Transverse colon (tissue), 4 donors: Measurements from ENCODE around the gene FUT7. TPM values are rescaled to one million over a fixed set of nuclear protein-coding genes. Genes with fewer than 3 reads are reported as not detected.

Experiments
- DNase-seq: peaks from one replicate; pipeline ENCODE4 v3.0.0-alpha.2; 2019
- H3K27ac ChIP-seq, 4 donors: fragments of 200-600 bp; sonication (generic); 2 replicates each; pipeline ENCODE4 v1.5.1; 2016 to 2018; ENCODE audit warnings: inconsistent platforms in 4 of 4
- H3K27me3 ChIP-seq: fragments of 200-600 bp; sonication (generic); 2 replicates; pipeline ENCODE4 v1.5.1; 2017; ENCODE audit warnings: inconsistent platforms
- H3K36me3 ChIP-seq, 4 donors: fragments of 200-600 bp; sonication (generic); 2 replicates each; pipeline ENCODE4 v1.5.1; 2017 to 2019; ENCODE audit warnings: inconsistent platforms in 4 of 4
- H3K4me1 ChIP-seq, 4 donors: fragments of 200-600 bp; sonication (generic); 2 replicates each; pipeline ENCODE4 v1.5.1; 2017 to 2020; ENCODE audit warnings: inconsistent platforms in 4 of 4
- H3K4me3 ChIP-seq, 4 donors: fragments of 200-600 bp; sonication (generic); 1 replicate in 1 of 4; 2 replicates in 3 of 4; pipeline versions ENCODE4 v1.5.1 to v1.6.1; 2017 to 2019; ENCODE audit warnings: inconsistent platforms in 4 of 4
- H3K9me3 ChIP-seq, 2 donors: fragments of 200-600 bp; sonication (generic); 2 replicates each; pipeline ENCODE4 v1.5.1; 2017 to 2019; ENCODE audit warnings: inconsistent platforms in 2 of 2
- CTCF ChIP-seq, 5 experiments: fragments of 200-600 bp in 3 of 5; fragments of 450-650 bp in 2 of 5; sonication (generic) in 3 of 5; IDR thresholded peaks; 1 replicate in 2 of 5; 2 replicates in 3 of 5; pipeline ENCODE4 v1.5.1; 2016 to 2017; ENCODE audit warnings: antibody characterized with exemption in 5 of 5, inconsistent platforms in 3 of 5, mild to moderate bottlenecking in 2 of 5, moderate library complexity in 1 of 5
- EP300 ChIP-seq: sonication (generic); formaldehyde crosslinking; IDR thresholded peaks from one replicate; pipeline ENCODE4 v1.6.1; 2017; ENCODE audit warnings: antibody characterized with exemption, low read depth
- POLR2A ChIP-seq: fragments of 450-650 bp; IDR thresholded peaks from one replicate; pipeline ENCODE4 v1.6.1; 2016; ENCODE audit warnings: antibody characterized with exemption, mild to moderate bottlenecking, moderate library complexity
- POLR2AphosphoS5 ChIP-seq, 3 donors: sonication (generic); formaldehyde crosslinking; IDR thresholded peaks; one replicate each; pipeline ENCODE4 v1.6.1; 2016; ENCODE audit warnings: antibody characterized with exemption in 3 of 3
- WGBS, 2 donors: methylation state at CpG; one replicate each; pipeline ENCODE4 v1.1.5; 2018; ENCODE audit warnings: low coverage in 1 of 2; 5-methylcytosine and 5-hydroxymethylcytosine counted together
- in situ Hi-C, 4 donors: fragments of 200-750 bp; cut with MboI; loops; one replicate each; pipeline versions ENCODE4 v1.15.0 to v1.15.1; 2017; ENCODE audit warnings: low sequenced_read_pairs in 3 of 4, low pct_ligation_motif_present in 1 of 4, low pct_unique_long_range_greater_than_20kb in 1 of 4
- intact Hi-C: fragments of 100-400 bp; cut with DNase I; formaldehyde crosslinking; loops from one replicate; pipeline ENCODE4 v1.15.1; 2023; ENCODE audit warnings: low total_unique reads
- total RNA-seq, 4 donors: library from RNA; depleted of rRNA; stranded (reverse); fragments of >200 nt; gene quantifications; one replicate each; pipeline ENCODE4 v1.1.0, GENCODE V29; 2016

Gene FUT7
- total RNA-seq, 4 donors from 2014 or later, result not detected

- H3K4me1 ChIP-seq, result peaks cover 4 to 26% (median 23%) of the 10 kb centered on the region in 4 donors
- peak overlapping the region; percentile 69 to 84 (median 77) for H3K27ac ChIP-seq
- TF ChIP-seq CTCF (IDR thresholded peaks at IDR 0.05) (no peak), POLR2AphosphoS5 (IDR thresholded peaks at IDR 0.05) (no peak), POLR2A (no peak), EP300 (no peak)
- peak; percentile 7 for DNase-seq
- H3K36me3 ChIP-seq, result no peaks in the 10 kb centered on the region
- in situ Hi-C loops (no loop called here), intact Hi-C loops (no loop called here)
- H3K27me3 ChIP-seq, result peaks cover 15% of the 10 kb centered on the region
- peak overlapping the region in 1 of 4 donors; percentile 57 for H3K4me3 ChIP-seq
- no peaks in the 10 kb centered on the region for H3K9me3 ChIP-seq
- 100% methylated on average over 1 of the region's 2 CpGs; no CpG with 5 or more reads in 1 of the 2 donors for WGBS, 2 donors
Measured at GRCh38 chr9:137071282-137071681, 39.4 kb upstream of the FUT7 start.

GRCh38 chr9:137070906-137071275, 39.0 kb upstream of the FUT7 start:
- H3K4me3 ChIP-seq, result peak overlapping the region in 3 of 4 donors; percentile 42 to 57 (median 49)
- WGBS, 2 donors, result 19% methylated on average over 6 of the region's 6 CpGs; no CpG with 5 or more reads in 1 of the 2 donors
- in situ Hi-C loops, result no loop called here
- H3K9me3 ChIP-seq, result no peaks in the 10 kb centered on the region
- TF ChIP-seq CTCF (IDR thresholded peaks at IDR 0.05), result peak in 2 of 5 experiments; percentile 29 to 36
- no peak for TF ChIP-seq EP300
- H3K4me1 ChIP-seq, result peaks cover 4 to 26% (median 23%) of the 10 kb centered on the region in 4 donors
- H3K27ac ChIP-seq, result peak overlapping the region; percentile 69 to 84 (median 77)
- DNase-seq, result no peak
- intact Hi-C loops, result no loop called here
- H3K27me3 ChIP-seq, result peaks cover 14% of the 10 kb centered on the region
- no peaks in the 10 kb centered on the region for H3K36me3 ChIP-seq

GRCh38 chr9:137070201-137070905, 38.5 kb upstream of the FUT7 start, which contains the start of gene SAPCD2:
Gene SAPCD2, minus strand, starts transcription at chr9:137070557. Its CDS starts 97 bp downstream, at chr9:137070460.
- H3K4me3 ChIP-seq, result peak within 1 kb of the TSS in 3 of 4 donors; percentile 42 to 57 (median 49)
- H3K27ac ChIP-seq, result peak within 1 kb of the TSS; percentile 69 to 84 (median 77)
- peaks cover 14% of the 10 kb centered on the region for H3K27me3 ChIP-seq
- WGBS, 2 donors, result 1% methylated on average over 64 of the region's 74 CpGs; no CpG with 5 or more reads in 1 of the 2 donors
- TF ChIP-seq CTCF (IDR thresholded peaks at IDR 0.05) (no peak), POLR2AphosphoS5 (IDR thresholded peaks at IDR 0.05) (peak in 1 of 3 donors; percentile 22)
- no peaks in the 10 kb centered on the region for H3K36me3 ChIP-seq
- intact Hi-C loops, result no loop called here
- peaks cover 4 to 26% (median 23%) of the 10 kb centered on the region in 4 donors for H3K4me1 ChIP-seq
- in situ Hi-C loops, result no loop called here
- DNase-seq, result peak; percentile 90
- no peaks in the 10 kb centered on the region for H3K9me3 ChIP-seq

- H3K9me3 ChIP-seq, result no peaks in the 10 kb centered on the region
- DNase-seq, result peak; percentile 14
- 2% methylated on average over 44 of the region's 52 CpGs; no CpG with 5 or more reads in 1 of the 2 donors for WGBS, 2 donors
- TF ChIP-seq CTCF (IDR thresholded peaks at IDR 0.05) (no peak), POLR2A (no peak), POLR2AphosphoS5 (IDR thresholded peaks at IDR 0.05) (no peak), EP300 (no peak)
- H3K4me1 ChIP-seq, result peaks cover 4 to 26% (median 23%) of the 10 kb centered on the region in 4 donors
- intact Hi-C loops (loop anchor here (2.0 kb wide), 1 partner anchor 23 kb away; the partner anchor contains the start of gene NPDC1), in situ Hi-C loops (no loop called here)
- H3K4me3 ChIP-seq, result peak overlapping the region in 3 of 4 donors; percentile 42 to 57 (median 49)
- H3K36me3 ChIP-seq, result no peaks in the 10 kb centered on the region
- H3K27ac ChIP-seq, result peak overlapping the region in 2 of 4 donors; percentile 83 to 84
- H3K27me3 ChIP-seq, result peaks cover 14% of the 10 kb centered on the region
Measured at GRCh38 chr9:137069508-137070091, 37.7 kb upstream of the FUT7 start.
